GM23338 (cell line): ENCODE results near the gene ADAMTS13.

Source experiments
- EZH2 ChIP-seq: fragments of 200-600 bp; sonication (generic); IDR thresholded peaks from one replicate; pipeline ENCODE4 v1.8.0; 2017; ENCODE audit warnings: antibody characterized with exemption, mild to moderate bottlenecking, low read depth; ENCODE audit not compliant: unreplicated experiment
- EZH2phosphoT487 ChIP-seq: fragments of 200-600 bp; sonication (generic); IDR thresholded peaks from one replicate; pipeline ENCODE4 v1.8.1; 2018; ENCODE audit warnings: antibody characterized with exemption; ENCODE audit not compliant: unreplicated experiment
- JUNB ChIP-seq: IDR thresholded peaks from one replicate; pipeline ENCODE4 v1.6.1; 2016; ENCODE audit warnings: antibody characterized with exemption; ENCODE audit not compliant: unreplicated experiment
- POLR2AphosphoS5 ChIP-seq: IDR thresholded peaks from 2 replicates; pipeline ENCODE4 v1.6.1; 2016; ENCODE audit warnings: antibody characterized with exemption, low read depth
- REST ChIP-seq: IDR thresholded peaks from one replicate; pipeline ENCODE4 v1.6.1; 2018; ENCODE audit warnings: antibody characterized with exemption; ENCODE audit not compliant: unreplicated experiment
- ZNF462 ChIP-seq: fragments of 250-450 bp; sonication (Bioruptor Pico); IDR thresholded peaks from 2 replicates; pipeline ENCODE4 v1.5.0; 2020; ENCODE audit warnings: mild to moderate bottlenecking, moderate library complexity
- TF ChIP-seq, protein P1 (sequence below), 2 experiments: fragments of 200-600 bp in 1 of 2; sonication (generic) in 1 of 2; conservative IDR thresholded peaks; 2 replicates each; pipeline versions ENCODE4 v1.5.1 to v1.6.1; 2016 to 2017; ENCODE audit warnings: antibody characterized with exemption in 2 of 2, low read depth in 2 of 2, mild to moderate bottlenecking in 2 of 2, moderate library complexity in 1 of 2
- TF ChIP-seq, protein P2 (sequence below): IDR thresholded peaks from 2 replicates; pipeline ENCODE4 v1.6.1; 2016; ENCODE audit warnings: antibody characterized with exemption

DNA sequence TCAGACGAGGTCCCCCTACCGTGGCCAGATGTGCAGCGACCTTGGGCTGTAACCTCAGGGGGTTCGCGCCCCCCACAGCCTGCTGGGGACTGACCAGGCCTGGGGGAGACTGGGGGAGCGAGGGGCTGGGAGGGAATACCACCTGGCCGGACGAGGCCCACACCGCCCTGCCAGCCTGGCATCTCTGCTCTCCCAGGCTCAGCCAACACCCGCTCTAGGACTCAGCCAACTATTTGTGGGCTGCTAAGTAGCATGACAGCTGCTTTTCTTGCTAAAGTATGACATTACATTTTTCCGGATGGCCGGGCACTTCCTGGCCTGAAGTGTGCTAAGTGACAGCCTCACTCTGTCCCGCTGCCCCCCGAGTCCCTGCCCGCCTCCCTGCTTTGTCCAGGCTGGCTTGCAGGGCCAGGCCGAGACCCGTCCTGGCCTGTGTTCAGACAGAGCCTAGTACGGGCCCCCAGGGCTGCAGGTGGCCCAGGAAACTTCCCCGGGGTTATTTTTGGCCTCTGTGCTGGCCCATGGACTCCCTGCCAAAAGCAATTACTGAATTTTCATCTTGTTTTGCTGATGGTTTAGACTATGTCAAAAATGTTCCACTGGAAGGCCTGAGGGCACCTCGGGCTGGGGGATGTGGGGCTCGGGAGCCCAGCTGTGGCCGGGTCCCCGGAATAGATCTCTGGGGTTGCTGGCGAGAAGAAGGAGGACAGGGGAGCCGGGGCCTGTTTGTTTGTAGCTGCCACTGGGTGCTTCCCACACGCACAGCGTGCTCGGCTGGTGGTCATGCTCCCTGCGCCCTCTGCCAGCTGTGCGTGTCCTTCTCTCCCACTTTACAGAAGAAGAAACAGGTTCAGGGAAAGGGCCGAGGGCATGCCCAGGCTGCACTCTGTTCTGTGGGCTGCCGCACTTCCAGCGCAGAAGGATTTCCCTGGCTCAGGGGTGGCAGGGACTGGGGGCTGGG, 70.2 kb downstream of the ADAMTS13 start:
- TF ChIP-seq, protein P1, sequence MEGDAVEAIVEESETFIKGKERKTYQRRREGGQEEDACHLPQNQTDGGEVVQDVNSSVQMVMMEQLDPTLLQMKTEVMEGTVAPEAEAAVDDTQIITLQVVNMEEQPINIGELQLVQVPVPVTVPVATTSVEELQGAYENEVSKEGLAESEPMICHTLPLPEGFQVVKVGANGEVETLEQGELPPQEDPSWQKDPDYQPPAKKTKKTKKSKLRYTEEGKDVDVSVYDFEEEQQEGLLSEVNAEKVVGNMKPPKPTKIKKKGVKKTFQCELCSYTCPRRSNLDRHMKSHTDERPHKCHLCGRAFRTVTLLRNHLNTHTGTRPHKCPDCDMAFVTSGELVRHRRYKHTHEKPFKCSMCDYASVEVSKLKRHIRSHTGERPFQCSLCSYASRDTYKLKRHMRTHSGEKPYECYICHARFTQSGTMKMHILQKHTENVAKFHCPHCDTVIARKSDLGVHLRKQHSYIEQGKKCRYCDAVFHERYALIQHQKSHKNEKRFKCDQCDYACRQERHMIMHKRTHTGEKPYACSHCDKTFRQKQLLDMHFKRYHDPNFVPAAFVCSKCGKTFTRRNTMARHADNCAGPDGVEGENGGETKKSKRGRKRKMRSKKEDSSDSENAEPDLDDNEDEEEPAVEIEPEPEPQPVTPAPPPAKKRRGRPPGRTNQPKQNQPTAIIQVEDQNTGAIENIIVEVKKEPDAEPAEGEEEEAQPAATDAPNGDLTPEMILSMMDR (conservative IDR thresholded peaks at IDR 0.05; ENCODE audit: low read depth in 2 of 2), result no peak
- TF ChIP-seq REST (no peak), EZH2phosphoT487 (no peak), POLR2AphosphoS5 (no peak), EZH2 (no peak), JUNB (no peak), ZNF462 (CRISPR knock-in tag) (no peak)
- TF ChIP-seq, protein P2, sequence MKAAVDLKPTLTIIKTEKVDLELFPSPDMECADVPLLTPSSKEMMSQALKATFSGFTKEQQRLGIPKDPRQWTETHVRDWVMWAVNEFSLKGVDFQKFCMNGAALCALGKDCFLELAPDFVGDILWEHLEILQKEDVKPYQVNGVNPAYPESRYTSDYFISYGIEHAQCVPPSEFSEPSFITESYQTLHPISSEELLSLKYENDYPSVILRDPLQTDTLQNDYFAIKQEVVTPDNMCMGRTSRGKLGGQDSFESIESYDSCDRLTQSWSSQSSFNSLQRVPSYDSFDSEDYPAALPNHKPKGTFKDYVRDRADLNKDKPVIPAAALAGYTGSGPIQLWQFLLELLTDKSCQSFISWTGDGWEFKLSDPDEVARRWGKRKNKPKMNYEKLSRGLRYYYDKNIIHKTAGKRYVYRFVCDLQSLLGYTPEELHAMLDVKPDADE, result no peak
